GM21381 (cell line): ENCODE measurements around the gene CERKL.

Experiments used
- ATAC-seq: cut with Tn5 transposase; IDR thresholded peaks from one replicate; pipeline ENCODE4 v1.9.1; 2021; ENCODE audit warnings: mild to moderate bottlenecking, moderate library complexity; ENCODE audit not compliant: unreplicated experiment

The CERKL gene

GRCh38 chr2:181578829-181579228 is 78.1 kb downstream of the CERKL start:
- ATAC-seq = peak; percentile 41

- ATAC-seq = no peak
Observed at GRCh38 chr2:181576431-181576830, 80.5 kb downstream of the CERKL start.

DNA sequence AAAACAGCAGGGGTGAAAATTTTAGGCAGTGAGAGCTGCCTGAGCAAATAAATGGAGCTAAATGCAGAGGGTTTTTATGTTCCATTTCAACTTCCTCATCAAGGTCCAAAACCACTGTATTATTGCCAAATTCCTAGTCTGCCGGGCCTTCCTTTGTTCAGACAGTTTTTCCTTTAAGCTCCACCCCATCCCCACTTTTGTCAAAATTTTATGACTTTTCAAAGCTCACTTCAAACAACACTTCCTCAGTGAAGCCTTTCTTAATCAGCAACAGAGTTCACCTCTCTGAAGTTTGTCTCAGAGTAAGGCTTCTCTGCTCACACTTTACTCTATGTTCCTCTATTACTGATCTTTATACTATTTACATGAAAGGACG is 81.3 kb downstream of the CERKL start:
- no peak for ATAC-seq

DNA sequence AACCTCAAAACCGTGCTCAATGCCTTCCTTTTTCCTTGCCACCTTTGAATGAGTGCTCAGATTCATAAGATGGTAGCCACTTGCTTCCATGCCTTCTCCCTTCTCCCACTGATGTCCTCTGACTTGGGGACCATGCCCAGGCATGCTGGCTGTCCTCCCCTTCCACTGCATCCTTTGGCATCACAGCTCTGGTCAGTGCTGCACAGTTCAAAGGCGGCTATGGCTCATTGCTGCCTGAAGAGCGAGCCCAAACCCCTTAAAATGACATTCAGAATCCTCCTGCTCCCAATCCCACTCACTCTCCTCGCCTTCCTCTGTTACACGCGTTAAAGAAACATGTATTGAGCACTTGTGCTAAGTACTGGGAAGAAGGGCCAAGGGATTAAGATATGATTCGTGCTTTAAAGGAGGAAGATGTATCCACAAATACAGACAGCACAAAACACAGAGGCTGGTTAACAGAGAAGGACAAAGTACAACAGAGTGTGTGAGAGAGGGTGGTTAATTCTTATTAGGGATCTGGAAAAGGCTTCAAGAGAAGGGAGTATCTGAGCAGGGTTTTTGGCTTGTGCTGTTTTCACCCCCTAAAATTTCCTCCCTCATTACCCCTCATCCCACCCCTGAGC is 81.8 kb downstream of the CERKL start:
- no peak for ATAC-seq

- ATAC-seq = no peak
Observed at GRCh38 chr2:181574321-181574720, 82.6 kb downstream of the CERKL start.

DNA sequence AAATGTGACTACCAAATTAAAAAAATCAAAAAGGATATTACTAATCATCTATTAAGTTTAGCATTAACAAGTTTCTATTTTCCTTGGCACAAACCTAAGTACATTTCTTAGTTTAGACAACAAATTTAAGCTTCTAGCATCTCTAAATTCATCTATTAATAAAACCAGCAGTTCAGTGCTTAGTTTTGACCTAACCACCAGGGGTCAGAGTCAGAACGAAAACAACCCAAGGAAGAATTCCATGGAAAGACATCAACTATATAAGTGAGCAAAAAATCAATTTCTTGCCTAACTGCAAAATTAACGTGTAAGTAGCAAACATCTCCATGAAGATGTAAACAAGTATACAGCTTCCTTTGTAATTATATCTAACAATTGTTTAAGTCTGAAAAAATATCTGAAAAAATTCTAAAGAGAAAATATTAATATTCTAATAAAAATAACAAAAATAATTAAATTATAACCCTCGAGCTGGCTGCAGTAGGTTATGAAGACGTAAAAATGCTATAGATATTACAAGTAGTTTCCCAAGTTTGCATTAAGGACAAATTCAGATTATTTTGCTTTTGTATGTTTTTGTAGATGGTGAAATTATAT is 83.7 kb downstream of the CERKL start:
- no peak for ATAC-seq

DNA sequence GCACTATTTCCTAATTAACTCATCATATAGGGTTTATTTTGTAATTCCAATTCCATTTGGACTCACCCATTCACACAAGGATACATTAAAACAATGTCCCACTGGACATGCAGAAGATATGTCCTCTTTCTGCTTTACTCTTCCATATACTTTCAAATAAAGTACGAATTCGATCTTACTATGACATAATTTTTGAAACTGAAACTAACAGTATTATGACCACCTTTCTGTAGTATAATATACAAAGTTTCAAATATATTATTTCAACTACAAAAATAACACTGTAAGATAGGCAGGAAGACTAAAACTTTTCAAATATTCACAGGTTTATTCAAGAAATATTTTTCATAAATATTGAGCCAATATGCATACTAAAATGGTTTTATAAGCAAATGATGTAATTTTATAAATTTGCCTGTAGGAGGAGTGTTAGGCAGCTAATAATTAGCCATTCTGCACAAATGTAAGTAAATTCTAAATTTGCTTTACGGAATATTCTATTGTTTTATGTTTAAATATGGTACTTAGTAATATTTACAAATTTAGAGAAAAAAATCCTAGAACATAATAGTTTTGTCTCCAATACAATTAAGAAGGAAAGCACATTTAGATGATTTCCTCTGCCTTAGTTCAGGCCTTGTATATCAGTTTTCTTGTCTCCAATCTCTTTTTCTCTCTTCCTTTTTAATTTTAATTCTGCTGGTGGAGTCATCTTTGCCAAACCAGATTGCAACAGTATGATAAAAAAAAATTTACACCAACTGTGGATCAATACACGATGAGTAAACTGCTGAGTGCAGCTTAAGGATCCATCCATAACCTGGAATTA is 85.9 kb downstream of the CERKL start:
- ATAC-seq = no peak

GRCh38 chr2:181570059-181570458 is 86.8 kb downstream of the CERKL start:
- ATAC-seq = no peak

DNA sequence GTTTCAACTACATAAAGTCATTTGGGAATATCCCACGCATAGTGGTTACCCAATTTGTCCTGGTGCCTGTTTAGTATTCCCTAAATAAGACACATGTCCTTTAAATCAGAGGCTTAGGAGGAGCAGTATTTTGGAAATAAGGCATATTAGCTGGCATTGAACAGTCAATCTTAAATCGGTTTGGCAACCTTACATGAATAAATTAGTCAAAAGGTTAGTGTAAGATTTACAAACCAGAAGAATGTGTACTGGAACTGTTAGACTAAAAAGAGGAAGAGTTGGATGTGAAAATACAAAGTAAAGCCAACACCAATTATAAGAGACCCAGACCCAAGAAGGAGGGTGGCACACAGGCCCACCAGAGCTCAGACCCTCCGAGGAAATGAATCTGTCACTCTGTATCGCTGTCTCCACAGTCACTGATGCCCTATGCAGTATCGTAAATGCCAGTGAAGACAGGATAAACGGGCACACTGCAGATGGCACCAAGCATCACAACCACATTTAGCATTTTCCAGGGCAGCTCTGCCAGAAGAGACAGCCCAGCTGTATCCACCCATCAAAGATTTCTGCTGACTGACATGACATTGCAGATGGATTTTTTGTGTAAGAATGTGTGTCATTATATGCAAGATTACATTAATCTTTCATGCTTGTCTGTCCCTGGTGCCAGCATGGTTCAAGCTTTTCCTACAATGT is 90.4 kb downstream of the CERKL start:
- no peak for ATAC-seq

GRCh38 chr2:181563101-181563692 is 93.7 kb downstream of the CERKL start:
- ATAC-seq = no peak

DNA sequence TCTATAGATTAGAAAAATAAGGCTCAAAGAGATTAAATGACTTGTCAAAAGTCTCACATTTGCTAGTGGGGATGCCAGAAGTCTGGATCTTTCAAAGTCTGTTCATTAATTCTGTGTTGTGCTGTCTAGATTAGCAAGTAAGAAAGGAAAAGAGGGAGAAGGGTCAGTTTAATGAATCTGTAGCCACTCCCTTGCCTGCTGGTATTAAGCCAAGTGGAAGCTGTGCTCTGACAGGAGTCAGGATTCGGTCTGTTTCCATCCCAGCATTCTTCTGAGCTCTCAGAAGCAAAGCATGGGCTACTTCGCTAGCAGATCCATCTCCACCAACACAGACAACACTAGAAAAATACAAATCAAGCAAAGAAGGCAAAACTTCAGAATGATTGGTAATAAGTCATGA is 98.5 kb downstream of the CERKL start:
- no peak for ATAC-seq

- ATAC-seq = no peak
Observed at GRCh38 chr2:181554061-181554830, 102.7 kb downstream of the CERKL start.

DNA sequence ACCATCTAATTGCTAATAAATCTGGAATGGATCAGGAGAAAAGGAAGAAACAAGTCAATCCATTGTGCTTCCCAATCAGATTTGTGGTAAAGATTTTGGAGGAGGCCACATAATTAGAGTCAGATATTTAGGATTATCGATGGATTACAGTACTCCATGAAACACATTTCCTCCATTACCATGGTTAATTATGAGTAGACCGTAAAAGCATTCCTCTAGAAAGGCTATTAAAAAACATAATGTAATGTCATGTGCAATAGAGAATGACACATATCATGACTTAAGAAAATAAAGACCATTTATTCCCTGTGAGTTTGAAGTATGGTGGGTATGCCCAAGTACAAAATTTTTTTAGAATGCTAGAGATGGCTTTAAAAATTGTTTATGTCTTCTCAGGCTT is 103.7 kb downstream of the CERKL start:
- no peak for ATAC-seq

DNA sequence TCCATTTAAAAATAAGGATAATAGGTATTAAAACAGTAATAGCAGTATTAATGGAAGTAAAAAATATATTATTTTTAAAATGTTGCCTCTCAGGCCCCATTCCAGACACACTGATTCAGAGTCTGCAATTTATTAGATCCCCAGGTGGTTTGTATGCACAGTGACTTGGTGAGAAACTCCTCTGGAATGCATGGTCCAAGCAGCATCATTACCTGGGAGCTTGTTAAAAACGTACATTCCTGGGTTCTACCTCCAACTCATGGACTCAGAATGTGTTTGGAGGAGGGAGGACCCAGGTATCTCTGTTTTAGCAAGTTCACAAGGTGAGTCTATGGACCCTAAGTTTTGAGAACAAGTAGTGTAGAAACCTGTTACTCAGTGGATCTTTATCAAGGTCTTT is 104.1 kb downstream of the CERKL start:
- no peak for ATAC-seq

DNA sequence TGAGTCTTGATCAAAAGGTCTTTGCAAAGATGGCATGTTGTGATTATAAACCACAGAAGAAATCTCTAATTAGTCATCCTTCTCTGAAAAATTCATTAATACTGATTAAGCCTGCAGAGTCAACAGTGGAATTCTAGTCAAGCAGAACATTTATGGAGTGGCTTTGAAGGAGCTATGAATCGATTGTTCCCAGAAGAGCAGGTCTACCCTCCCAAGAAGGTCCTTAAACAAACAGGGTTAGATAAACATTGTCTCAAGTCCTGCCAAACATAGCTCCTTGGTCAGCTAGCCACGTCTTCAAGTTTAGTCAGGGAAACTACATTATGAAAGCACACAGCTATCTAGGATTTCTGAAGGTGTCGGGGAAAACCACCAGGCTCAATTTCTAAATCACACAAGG is 110.8 kb downstream of the CERKL start:
- no peak for ATAC-seq

GRCh38 chr2:181542170-181542569 is 114.7 kb downstream of the CERKL start:
- no peak for ATAC-seq

DNA sequence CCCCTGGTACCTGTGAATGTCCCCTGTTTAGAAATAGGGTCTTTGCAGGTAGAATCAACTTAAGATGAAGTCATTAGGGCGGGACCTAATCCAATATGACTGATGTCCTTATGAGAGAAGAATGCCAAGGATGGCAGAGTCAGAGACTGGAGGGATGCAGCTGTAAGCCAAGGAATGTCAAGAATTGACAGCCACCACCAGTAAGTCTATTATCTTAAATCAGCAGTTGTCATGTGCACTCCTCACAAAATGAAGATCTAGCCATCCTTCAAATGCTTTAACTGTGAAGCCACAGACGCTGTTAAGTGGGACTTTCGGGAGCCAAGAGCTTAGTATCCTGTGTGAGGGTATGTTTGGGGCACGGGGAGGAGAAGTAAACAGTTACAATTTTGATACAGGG is 116.5 kb downstream of the CERKL start:
- ATAC-seq = no peak

DNA sequence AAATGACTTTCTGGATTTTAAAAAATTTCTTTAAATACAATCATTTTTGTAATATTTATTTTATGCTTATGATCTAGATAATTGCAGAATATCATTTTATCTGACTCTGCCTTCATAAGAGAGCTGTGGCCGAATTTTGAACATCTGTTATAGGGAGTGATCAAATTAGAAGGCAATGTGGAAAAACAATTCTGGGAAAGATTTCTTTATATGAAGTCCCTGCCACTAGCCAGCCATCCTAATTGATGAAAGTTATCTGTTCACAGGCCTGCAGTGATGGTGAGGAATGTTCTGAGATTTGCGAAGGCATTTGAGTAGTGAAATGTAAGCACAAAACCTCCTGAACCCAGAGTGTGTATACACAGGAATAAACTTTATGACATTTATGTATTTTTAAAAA is 120.2 kb downstream of the CERKL start:
- ATAC-seq = no peak

DNA sequence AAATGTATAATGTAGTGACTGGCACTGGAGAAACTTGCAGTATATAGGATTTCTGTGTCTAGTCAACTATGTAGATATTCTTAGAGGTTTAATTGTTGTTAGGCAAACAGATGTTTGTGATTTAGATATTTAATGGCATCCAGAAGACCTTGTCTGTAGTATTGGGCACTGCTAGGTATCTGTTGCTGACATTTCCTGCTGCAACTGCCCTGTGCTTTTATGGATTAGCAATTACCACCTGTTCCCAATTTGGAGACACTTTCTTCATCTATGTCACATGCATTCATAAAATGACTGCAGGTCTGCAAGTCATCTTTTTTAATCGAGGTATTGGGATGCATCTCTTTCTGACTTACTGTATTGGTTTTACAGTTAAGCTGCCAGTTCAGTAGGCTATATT is 128.5 kb downstream of the CERKL start:
- no peak for ATAC-seq

DNA sequence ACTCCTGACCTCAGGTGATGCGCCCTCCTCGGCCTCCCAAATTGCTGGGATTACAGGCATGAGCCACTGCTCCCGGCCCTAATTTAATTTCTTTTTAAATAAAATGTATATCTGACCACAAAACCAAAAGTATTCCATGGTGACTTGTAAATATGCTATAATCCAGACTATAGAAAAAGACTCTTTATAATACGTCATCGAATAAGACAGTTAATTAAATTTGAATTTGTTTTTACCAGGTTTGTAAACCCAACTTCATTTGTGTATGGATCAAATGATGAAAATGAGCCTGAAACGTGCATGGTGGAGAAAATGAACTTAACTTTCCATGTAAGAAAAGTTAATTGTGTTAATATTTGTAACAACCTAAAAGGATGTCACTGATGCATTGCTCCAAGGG is 129.8 kb downstream of the CERKL start:
- ATAC-seq = no peak

DNA sequence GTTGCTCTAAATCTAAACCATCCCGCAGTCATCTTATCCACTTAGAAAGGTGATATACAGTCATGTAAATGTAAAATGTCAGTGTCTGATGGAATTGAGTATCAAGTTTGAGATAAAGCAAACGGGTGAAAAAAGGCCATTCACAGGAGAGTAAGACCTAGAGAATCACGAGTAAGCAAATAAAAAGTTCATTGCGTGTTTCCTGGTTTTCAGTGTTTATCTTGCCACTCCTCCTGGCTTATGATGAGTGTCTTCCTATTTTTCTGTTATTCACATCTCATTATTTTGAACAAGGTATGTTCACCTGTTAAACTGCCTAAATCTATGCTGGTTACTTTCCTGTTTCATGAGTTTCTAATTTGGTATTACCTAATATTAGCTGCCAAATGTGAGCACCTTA is 130.9 kb downstream of the CERKL start:
- ATAC-seq = no peak
